Dedifferentiated amniotic fluid mesenchymal stem cell (primary cell): Measurements from ENCODE around the gene FXYD5.
"Not testable (repeated sequence)": the region's sequence is repeated elsewhere in the genome, so short reads cannot be mapped to it uniquely, and the experiment has no call there.

ENCODE experiments used
- DNase-seq: peaks from one replicate; pipeline ENCODE4 v3.0.0-alpha.2; 2016; ENCODE audit errors: extremely low spot score

FXYD5 gene

DNA sequence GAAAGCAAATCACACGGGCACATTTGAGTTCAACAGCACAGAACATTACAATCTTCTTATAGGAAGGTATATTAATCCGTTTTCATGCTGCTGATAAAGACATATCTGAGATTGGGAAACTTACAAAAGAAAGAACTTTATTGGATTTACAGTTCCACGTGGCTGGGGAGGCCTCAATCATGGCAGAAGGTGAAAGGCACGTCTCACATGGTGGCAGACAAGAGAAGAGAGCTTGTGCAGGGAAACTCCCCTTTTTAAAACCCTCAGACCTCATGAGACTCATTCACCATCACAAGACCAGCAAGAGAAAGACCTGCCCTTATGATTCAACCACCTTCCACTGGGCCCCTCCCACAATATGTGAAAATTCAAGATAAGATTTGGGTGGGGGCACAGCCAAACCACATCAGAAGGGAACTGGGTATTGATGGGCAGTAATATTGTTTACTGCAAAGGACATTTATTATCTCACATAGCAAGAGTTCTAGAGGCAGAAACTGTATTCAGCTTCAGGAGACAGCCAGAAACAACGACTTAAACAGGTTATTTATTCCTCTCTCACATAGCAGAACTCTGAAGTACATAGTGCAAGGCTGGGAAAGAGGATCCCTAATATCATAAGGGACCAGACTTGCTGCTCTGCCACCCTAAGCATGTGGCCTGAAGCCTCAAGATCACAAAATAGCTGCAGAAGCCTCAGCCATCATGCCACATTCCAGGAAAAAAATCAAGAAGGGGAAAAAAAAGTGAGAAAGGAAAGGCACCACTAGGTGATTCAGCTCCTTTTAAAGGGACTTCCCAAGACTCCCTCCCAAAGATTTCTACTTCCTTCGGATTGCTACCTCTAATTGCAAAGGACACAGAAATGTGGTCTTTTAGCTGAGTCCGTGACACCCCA is 23.1 kb downstream of the FXYD5 start:
- DNase-seq = no peak

DNA sequence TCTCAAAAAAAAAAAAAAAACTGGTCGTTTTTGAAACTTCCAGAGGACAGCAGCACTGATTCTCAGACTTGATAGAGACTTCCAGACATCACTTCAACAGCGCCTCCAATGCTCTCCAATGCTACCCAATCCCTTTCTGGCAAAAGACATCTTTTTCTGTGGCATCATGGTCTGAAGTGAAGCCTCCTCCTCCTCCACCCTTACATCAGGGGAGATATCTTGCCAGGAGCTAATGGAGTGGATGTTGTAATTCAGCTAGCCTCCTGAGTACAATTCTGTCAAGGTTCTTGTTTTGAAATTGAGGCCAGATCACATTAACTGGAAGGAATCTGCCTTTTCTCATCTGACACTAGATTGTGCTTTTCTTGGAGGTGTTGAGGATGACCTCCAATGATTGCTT is 24.2 kb downstream of the FXYD5 start:
- DNase-seq = no peak

DNA sequence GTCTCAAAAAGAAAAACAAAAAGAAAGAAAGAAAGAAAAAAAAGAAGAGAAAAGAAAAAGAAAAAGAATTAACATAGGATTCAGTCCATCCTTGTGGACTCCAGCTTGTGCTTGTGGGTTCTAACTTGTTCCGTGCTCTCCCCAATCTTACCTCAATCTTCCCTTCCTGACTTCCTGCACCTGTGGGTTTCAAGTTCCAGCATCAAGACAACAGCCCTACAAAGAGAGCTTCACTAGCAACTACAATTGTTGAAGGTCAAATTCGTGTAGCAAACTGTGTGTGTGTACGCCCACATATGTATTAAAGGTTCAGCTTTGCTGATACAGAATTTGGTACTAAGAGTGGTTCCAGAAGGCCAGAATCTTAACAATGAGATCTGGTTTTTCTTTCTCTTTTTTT is 25.3 kb downstream of the FXYD5 start:
- DNase-seq = no peak

DNA sequence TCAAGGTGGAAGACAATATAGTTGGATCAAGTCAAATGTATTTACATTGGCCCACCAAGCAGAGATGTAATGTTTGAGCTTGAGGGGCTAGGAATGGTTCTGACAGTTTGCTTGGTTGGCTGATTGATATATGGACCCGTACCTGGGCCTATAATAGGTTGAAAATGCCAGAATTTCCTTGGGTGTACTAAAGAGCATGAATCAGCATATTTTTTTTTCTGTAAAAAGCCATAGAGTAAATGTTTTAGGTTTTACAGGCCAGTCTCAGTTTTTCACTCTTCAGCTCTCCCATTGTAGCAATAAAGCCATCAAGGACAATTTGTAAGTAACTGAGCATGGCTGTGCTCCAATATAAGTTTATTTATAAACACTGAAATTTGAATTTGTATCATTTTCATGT is 26.9 kb downstream of the FXYD5 start:
- DNase-seq = no peak

DNA sequence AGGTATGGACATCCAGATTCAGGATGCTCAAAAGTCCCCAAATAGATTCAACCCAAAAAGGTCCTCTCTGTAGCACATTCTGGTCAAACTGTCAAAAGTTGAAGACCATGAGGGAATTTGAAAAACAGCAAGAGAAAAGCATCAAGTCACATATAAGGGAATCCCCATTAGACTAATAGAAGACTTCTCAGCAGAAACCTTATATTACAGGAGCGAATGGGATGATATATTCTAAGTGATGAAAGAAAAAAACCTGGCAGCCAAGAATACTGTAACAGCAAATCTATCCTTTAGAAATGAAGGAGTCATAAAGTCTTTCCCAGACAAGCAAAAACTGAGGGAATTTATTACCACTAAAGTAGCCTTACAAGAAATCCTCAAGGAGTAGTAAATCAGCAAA is 29.7 kb downstream of the FXYD5 start:
- no peak for DNase-seq

DNA sequence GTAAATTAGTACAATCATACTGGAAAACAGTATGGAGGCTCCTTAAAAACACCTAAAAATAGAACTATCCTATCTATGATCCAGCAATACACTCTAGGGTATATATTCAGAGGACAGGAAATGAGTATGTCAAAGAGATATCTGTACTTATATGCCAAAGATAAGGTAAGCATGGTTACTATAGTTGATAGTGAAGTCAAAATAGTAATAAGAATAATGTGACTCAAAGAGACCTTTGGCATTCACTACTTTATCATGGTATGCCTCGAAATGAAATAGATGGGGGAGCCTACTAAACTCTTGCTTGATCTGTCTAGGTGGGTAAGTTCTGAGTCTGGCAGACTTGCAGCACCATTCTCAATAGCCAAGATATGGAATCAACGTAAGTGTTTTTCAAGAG is 30.3 kb downstream of the FXYD5 start:
- DNase-seq = no peak

DNA sequence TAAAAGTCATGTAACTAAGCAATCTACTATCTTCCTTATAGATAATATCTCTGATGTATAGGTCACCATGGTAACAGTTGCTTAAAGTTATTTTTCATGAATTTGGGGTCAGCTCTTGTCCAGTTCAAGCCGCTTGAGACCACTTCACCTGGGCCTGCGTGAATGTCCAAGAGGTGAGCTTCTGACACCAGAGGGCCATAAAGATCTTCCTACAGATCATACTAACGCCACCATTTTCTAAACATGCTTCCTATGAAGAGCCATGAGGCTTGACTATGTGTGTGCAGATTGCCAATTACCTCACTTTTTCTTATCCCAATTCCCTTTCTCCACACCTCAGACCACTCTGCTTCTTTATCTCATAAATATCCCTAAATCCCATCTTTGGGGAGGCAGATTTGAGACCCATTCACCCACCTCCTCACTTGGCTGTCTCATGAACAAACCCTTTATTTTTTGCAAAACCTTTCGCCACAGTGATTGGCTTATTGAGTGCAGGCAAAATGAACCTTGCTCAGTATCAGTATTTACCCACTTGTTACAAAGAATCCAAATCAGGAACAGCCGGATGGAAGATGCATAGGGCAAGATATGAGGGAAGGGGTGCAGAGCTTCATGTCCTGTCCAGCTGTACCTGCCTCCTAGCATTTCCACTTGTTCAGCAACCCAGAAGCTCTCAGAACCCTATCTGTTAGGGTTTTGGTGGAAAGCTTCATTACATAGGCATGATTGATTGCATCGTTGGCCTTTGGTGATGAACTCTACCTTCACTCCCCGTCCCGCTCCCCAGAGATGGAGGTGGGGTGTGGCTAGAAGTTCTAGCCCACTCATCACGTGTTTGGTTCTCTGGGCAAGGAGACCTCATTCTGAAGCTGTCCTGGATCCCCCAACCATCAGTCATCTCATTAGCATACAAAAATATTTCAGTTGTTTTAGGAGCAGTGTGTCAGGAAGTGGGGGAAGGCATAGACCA is 39.8 kb downstream of the FXYD5 start:
- no peak for DNase-seq

DNA sequence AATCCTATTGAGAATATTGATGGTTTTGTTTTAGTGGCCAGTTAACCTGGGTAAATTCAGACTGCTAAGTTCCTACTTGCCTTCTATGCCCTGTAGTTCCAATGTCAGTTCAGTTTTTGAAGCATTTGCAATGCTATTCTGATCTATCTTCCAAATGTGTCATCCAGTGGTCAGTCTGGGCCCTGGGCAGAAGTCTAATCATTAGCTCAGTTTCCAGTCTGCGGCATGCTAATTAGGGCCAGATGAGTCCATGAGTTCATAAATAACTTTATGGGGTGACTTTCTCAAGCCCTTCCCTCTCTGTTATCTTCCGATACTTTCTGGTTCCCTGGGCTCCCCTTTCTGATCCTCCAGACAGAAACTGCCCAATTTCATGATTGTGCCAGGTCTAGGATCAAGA is 41.3 kb downstream of the FXYD5 start:
- no peak for DNase-seq

DNA sequence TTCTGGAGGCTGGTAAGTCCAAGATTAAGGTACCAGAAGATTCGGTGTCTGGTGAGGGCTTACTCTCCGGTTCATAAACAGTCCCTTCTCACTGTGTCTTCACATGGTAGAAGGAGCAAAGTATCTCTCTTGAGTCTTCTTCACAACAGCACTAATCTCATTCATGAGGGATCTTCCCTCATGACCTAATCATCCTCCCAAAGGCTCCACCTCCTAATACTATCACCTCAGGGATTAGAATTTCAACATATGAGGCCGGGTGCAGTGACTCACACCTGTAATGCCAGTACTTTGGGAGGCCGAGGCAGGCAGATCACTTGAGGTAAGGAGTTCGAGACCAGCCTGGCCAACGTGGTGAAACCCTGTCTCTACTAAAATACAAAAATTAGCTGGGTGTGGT is 42.3 kb downstream of the FXYD5 start:
- not testable (repeated sequence) for DNase-seq

DNA sequence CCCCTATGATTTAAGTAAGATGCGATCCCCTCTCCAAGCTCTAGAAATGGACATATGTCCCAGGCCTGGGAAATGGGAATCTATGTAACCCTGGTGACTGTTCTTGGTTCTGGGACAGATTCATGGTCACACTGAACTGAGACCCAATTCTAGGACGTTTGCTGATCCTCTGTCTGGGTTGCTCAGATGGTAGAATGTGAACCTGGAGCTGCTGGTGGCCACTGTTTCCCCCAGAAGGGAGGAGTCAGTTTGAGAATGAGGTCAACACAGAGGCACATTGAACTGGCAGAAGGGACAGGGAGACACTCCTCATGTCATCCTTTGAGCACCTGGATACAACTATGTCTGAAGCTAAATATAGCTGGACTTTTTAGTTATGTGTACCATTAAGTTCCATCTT is 44.9 kb downstream of the FXYD5 start:
- no peak for DNase-seq

DNA sequence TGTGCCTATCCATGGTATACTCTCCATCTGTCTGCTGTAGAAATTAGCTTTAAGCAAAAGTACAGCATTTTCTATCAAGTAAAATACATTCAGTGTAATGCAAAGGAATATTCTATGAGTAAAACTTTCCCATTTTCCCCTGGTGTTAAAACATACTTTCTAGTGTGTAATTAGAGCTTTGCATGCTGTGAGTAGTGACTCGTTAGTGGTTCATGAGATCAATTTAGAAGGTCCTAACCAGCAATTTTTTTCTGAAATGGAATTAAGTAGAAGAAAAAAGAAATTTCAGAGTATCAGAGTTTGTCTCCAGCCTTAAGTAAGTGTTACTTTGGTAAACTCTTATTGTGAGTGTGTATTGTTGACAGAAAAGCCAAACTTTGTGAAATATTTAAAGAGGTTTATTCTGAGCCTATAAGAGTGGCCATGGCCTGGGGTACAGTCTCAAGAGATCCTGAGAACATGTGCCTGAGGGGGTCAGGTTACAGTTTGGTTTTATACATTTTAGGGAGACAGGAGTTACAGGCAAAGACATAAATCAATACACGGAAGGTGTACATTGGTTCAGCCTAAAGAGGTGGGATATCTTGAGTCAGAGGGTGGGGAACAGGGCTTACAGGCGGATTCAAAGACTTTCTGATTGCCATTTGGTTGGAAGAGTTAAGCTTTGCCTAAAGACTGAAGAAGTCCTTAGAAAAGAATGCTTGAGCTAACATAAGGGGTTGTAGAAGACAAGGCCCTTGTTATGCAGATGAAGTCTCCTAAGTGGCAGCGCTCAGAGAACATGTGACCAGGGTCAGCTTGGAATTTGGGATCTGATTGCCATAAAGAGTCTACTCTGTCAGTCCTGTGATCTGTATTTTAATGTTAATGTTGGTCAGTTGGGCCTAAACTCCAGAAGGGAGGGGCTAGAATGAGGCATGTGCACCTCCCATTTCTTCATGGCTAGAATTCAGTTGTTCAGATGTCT is 48.5 kb downstream of the FXYD5 start:
- no peak for DNase-seq

DNA sequence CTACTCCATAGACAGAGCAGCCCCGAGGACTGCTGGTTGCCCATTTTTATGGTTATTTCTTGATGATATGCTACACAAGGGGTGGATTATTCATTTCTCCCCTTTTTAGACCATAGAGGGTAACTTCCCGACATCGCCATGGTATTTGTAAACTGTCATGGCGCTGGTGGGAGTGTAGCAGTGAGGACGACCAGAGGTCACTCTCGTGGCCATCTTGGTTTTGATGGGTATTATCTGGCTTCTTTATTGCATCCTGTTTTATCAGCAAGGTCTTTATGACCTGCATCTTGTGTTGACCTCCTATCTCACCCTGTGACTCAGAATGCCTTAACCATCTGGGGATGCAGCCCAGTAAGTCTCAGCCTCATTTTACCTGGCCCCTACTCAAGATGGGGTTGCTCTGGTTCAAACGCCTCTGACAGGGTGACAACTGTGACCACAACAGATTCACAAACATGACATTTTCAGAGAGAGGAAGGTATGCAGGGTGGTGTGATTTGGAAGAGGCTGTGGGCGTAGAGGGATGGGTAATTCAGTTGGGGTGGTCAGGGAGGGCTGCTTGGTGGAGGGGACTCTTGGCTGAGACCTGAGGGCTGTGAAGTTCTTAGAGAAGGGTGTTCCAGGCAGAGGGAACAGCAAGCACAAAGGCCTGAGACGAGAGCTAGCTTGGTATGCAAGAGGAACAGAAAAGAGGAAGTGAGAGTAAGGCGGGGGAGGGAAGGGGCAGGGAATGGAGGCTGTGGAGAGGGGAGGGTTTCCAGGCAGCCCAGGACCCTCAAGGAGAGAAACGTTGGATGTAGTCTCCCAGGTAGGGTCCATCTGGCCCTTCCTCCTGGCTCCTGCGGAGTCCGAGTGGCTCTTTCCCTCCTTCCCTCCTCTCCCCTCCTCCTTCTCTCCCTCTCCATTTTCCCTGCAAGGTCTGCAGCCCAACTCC is 50.5 kb downstream of the FXYD5 start:
- no peak for DNase-seq

DNA sequence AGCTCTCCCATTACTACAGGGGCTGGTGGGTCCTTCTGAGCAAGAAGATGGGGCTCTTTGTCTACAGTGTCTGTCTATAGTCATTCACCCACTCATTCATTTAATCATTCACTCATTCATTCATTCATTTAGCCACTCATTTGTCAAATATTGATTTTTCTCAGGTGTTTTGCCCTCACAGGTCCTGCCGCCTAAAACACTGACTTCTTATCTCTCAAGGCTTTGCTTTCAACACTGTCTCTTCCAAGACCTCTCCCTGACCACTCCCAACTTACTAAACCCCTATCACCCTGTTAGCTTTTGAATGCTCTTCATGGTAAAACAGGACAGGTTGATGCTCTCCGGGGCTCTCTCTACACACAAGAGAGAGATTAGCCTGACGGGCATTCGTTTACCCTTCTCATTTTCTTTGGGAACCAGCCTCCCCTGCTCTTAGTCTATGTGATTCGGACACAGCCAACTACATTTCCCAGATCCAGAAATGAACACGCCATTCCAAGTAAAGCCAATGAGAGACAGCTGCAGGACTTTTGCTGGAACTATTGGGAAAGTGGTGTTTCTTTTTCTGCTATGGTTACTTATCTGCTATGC is 51.3 kb downstream of the FXYD5 start:
- no peak for DNase-seq

DNA sequence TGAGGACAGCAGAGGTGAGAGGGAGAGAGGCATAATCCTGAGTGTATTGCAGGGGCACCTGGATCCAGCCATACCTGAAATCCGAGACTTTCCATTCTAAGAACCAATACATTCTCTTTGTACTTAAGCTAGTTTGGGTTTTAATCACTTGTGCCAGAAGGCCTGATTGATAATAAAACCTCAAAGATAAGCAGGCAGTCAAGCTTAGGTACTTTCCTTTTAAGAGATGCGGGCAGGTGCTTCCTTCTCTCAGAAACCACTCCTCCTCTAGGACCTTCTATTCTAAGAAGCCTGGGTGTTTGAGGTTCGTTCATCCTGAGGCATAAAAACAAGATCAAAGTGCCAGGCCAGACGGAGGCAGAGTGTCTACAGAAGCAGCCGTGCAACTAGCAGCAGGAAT is 51.8 kb downstream of the FXYD5 start:
- no peak for DNase-seq

DNA sequence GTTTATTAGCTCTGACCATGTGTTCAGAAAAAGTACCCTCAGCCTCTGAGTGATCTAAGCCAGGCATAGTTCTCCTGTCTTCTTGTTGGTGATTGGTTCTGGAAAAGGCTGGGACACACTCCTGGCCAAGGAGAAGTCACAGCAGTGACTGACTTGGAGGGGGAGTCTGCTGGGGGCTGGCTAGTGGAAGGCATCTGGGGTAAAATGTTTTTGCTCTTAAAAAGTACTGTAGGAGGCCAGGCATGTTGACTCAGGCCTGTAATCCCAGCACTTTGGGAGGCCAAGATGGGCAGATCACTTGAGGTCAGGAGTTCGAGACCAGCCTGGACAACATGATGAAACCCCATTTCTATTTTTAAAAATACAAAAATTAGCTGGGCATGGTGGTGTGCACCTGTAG is 52.3 kb downstream of the FXYD5 start:
- DNase-seq = no peak

DNA sequence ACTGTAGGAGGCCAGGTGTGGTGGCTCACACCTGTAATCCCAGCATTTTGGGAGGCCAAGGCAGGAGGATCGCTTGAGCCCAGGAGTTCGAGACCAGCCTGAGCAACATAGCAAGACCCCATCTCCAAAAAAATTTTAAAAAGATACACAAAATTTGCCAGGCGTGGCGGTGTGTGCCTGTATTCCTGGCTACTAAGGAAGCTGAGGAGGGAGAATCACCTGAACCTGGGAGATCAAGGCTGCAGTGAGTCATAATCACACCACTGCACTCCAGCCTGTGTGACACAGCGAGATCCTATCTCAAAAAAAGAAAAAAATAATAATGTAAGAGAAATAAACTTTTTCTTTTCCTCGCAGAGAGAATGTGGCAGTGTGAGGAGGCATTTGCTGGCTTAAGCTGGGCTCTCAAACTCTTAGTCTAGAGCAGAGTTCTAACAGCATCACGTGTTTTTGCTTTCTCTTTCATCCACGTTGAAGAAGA is 52.9 kb downstream of the FXYD5 start:
- no peak for DNase-seq

DNA sequence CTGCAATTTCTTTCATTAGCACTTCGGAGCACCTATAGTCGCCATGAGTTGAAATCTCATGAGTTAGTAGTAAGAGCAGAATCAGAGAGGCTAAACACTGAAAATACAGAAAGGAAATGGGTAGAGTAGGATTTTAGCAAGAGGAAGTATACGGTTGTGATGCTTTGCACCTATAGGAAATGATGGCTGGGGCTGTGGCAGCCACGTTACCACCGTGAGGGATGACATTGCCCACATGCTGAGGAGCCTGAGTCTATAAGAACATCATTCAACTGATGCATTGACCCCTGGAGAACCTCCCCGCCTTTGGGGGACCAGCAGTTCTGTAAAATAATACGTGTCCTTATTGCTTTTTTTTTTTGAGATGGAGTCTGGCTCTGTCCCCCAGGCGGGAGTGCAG is 53.6 kb downstream of the FXYD5 start:
- no peak for DNase-seq

DNA sequence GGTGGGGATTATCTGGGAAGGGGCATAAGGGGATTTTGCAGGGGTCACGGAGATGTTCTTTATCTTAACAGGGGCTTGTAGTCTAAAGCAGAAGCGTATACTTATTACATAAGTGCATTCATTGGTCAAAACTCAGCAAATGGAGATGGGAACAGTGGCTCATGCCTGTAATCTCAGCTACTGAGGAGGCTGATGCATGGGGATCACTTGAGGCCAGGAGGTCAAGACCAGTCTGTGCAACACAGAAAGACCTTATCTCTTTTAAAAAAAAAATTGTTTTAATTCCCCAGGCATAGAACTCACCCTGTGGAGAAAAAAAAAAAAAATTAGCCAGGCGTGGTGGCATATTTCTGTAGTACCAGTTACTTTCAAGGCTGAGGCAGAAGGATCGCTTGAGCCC is 55.1 kb downstream of the FXYD5 start:
- DNase-seq = no peak

DNA sequence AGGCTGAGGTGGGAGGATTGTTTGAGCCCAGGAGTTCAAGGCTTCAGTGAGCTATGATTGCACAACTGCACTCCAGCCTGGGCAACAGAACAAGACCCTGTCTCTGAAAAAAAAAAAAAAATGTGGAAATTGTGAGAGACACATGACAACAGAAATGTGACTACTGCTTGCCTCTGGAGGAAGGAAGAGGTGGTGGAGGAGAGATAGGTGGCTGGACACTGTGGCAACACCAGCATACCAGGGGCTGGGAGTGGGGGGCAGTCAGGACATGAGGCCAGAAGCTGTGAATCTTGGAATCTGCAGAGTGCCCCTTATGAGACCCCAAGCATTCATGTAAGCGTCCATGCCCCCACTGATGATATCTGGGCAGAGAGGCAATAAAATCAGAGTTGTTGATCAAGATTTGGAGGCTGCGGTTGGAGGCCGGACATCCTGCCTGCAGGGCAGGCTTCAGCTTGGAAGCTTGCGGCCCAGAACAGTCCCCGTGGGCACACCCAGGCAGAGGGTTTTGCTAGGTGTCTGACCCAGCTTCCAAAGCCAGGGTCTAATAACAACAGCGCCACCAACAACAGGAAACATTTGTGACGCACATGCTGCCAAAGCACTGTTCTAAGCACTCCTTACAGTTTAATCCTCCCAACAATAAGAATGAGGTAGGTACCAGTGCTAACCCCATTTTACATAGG is 57.2 kb downstream of the FXYD5 start:
- DNase-seq = no peak
